ENCODE measurements around the gene SFSWAP.

SFSWAP gene

GRCh38 chr12:131825146-131825892, 114.4 kb downstream of the SFSWAP start:
- DNase-seq: no peak

DNA sequence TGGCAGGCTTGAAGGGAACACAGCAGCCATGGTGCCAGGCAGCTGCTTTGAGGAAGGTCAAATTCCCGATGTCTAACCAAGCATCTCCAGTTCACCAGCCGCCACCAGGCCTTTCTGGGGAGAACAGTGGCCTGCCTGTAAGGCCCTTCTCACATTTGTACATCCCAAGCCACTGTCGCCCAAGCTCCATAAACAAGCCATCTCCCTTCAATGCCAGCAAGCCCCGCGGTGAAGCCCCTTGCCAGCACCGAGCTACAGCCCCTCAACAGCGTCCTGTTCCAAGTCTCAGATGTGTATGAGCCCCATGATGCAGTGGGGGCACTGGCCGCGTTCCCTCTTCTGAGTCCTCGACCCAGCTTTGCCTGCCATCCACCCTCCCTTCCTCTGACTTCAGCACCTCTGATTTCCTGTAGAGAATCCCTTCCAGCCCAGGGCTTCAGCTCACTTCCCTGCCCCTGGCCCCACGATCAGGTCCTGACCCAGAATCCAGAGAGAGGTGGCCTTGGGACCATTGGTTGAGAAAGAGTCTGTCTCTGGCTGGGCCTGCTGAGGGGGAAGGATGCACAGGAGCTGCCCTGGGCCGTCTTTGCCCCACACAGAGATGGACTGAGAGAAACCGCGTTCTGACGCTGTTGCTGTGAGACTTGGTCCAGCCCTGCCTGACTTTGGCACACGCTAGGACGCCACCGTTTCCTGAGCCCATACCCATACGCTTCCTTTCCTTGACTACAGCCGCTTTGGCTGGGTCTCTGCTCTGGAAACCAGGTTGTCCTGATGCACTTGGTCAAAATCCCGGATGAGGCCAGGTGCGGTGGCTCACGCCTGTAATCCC, 115.4 kb downstream of the SFSWAP start:
- DNase-seq: no peak

- peak; percentile 19 for DNase-seq
These were observed 117.2 kb downstream of the SFSWAP start, which contains the start of gene MMP17 for GRCh38 chr12:131827961-131828534. Gene MMP17, plus strand, starts transcription at chr12:131828393. Its CDS starts 102 bp downstream, at chr12:131828495.

- DNase-seq: no peak
These were observed 117.9 kb downstream of the SFSWAP start for GRCh38 chr12:131828671-131829355.

- no peak for DNase-seq
These were observed 118.5 kb downstream of the SFSWAP start for GRCh38 chr12:131829356-131829747.

- no peak for DNase-seq
These were observed 119.0 kb downstream of the SFSWAP start for GRCh38 chr12:131829791-131830334.

- DNase-seq: no peak
These were observed 119.5 kb downstream of the SFSWAP start for GRCh38 chr12:131830335-131830913.

DNA sequence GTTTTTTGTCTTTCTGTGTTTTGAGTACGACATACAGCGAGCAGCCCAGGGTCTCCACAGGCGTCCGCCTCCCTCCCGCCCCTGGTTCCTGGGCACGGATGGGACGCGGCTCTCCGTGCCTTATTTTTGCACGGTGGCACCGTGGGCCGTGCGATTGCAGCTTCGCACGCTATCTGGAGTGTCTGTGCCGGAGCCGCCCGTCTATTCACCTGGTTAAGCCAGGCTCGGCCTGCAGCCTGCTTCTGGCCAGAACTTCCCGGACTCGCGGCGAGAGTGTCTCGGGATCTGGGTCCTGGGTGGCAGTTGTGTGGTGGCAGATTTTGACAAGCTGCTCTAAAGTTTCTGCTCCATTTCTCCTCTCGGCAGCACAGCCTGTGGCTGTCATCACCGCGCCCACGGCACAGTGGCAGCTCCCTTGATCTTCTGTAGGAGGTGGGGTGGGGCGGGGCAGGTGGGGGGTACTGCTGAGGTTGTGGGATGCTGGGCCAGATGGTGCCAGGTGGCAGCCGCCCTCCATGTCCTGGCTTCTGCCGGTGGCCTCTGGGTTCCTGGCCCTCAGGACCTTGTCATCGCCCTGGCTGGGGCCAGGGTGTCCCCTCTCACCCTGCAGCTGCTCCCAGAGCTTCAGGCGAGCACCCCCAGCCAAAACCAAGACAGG, 120.2 kb downstream of the SFSWAP start:
- DNase-seq: no peak

DNA sequence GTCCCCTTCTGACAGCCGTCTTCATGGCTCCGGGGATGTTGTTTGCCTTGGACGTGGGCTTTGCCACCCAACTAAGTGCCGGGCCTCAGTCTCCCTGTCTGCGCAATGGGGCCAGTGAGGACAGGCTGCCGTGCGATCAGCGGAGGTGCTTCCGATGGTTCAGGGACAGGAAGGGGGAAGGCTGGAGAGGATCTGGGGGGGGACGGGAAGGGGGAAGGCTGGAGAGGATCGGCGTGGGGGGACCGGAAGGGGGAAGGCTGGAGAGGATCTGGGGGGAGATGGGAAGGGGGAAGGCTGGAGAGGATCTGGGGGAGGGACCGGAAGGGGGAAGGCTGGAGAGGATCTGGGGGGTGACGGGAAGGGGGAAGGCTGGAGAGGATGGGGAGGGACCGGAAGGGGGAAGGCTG, 120.7 kb downstream of the SFSWAP start:
- no peak for DNase-seq

DNA sequence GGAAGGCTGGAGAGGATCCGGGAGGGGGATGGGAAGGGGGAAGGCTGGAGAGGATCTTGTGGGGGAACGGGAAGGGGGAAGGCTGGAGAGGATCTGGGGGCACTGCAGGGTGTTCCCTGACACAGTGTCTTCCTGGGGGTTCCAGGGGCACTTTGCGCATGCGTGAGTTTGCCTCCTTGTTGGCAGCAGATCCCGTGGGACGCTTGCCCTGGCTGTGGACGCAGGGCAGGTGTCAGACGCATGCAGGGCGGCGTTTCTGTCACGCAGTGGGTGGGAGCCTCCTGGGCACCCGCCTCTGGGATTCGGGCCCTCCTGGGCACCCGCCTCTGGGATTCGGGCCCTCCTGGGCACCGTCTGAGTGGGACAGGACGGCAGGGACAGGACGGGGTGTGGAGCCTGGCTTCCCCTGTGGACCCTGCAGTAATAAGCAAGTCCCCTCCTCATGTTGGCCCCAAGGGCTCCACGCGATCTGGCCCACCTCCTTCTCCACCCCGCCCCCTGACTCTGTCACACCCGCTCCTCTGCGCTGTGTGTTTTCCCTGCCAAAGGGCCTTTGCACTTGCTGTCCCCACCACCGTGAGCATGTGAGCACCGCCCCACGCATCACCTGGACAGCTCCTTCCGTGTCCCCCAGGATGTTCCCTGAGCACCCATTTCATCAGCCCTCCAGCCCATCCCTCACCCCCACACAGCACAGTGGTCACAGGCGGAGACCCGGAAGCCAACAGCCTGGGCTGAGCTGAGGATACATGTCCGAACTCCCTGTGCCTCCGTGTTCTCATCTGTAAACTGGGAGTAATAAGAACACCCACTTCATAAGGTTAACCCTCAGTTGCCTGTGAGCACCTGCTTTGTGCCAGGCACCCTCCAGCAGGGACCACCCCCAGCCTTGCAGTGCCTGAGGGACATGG, 121.7 kb downstream of the SFSWAP start:
- no peak for DNase-seq

DNA sequence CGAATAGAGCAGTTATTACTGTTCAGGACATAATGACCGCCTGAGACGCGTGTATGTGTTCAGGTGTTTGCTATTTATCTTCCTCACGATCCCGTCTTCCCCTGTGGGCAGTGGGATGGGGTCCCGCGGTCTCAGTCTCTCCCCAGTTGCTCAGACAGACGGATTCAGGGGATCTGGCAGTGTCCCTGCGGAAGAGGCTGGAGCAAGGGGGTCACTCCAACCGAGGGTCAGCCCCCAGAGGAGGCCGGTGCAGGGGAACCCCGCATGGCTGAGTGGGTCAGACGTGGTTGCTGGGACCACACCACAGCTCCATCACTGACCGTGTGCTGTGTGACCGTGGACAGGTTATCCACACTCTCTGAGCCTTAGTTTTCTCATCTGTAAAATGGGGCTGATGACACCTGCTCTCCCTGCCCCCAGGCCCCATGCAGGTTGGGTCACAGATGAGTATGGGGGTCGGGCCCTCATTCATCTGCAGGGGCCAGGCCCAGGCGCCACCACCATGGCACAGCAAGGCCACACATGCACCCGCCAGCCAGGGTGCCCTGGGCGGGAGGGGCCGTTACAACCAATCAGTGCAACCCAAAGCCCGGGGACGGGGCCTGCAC, 122.5 kb downstream of the SFSWAP start:
- DNase-seq: no peak

GRCh38 chr12:131833896-131834641, 123.2 kb downstream of the SFSWAP start:
- DNase-seq: no peak

GRCh38 chr12:131834798-131835615, 124.1 kb downstream of the SFSWAP start:
- DNase-seq: no peak

GRCh38 chr12:131835616-131836171, 124.8 kb downstream of the SFSWAP start:
- no peak for DNase-seq

GRCh38 chr12:131836193-131836592, 125.3 kb downstream of the SFSWAP start:
- no peak for DNase-seq

DNA sequence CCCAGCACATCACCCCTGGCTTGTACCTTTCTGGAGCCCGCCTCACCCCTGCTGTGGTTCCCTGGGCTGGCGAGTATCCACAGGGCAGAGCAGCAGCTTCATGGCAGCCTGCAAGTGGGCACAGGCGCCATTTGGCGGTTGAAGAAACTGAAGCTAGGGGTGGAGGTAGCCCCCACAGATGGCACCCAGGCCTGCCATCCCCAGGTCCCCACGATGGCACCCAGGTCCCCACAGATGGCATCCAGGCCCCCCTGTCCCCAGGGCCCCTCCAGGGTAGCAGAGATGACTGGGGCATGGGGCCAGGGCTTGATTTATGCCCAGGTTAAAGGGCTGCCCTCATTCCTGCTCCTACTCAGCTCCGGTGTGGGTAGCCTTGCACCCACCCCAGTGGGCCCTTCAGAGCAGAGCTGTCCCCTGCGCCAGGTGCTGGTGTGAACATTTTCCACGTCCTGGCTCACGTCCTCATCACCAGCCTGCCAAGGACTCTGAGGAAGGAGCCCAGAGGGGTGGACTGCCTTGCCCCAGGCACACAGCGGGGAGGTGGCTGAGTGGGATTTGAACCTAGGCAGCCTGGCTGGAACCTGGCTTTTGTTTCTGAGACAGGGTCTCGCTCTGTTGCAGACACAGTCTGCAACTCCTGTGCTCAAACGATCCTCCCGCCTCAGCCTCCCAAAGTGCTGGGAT, 126.0 kb downstream of the SFSWAP start:
- no peak for DNase-seq

DNA sequence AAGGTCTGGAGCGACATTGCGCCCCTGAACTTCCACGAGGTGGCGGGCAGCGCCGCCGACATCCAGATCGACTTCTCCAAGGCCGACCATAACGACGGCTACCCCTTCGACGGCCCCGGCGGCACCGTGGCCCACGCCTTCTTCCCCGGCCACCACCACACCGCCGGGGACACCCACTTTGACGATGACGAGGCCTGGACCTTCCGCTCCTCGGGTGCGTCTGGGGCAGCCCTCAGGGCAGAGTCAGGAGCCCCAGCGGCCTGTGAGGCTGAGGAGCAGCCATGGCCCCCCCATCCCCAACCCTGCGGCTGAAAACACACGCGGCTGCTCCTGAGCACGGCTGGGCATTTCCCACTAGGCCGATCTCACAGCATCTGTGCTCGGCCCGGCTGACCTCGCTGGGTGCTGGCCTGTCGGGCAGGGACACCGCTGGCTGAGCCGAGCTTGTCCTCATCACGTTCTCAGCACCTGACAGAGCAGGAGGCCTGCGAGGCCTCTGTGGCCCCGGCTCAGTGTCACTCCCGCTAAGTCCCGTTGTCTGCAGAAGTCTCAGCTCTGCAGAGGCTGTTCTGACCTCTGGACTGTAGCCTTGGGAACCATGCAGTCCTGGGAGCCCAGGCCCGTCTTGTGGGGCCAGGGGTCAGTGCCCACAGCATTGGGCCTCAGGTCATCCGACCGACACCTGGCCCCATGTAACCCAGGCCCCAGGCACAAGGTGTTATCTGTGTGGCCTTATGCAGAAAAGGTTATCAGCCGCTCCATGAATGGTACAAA, 129.9 kb downstream of the SFSWAP start:
- DNase-seq: no peak

Data from T-helper 9 cell (primary cell).